Ascending aorta (tissue), 2 donors: ENCODE measurements around the gene RBM20. TPM values are rescaled to one million over a fixed set of nuclear protein-coding genes. Genes with fewer than 3 reads are reported as not detected.

Experiments used
- DNase-seq, 2 donors: peaks; one replicate each; pipeline ENCODE4 v3.0.0-alpha.2; 2019; ENCODE audit warnings: low spot score in 2 of 2
- H3K27ac ChIP-seq, 2 donors: fragments of 200-600 bp; sonication (generic); one replicate each; pipeline ENCODE4 v1.5.1; 2016 to 2017; ENCODE audit warnings: mild to moderate bottlenecking in 1 of 2
- H3K27me3 ChIP-seq: fragments of 200-600 bp; sonication (generic); one replicate; pipeline ENCODE4 v1.5.1; 2017
- H3K36me3 ChIP-seq, 2 donors: fragments of 200-600 bp; sonication (generic); one replicate each; pipeline ENCODE4 v1.5.1; 2016
- H3K4me1 ChIP-seq, 2 donors: fragments of 200-600 bp; sonication (generic); one replicate each; pipeline ENCODE4 v1.5.1; 2016 to 2017; ENCODE audit warnings: mild to moderate bottlenecking in 1 of 2
- H3K4me3 ChIP-seq, 2 donors: fragments of 200-600 bp; sonication (generic); one replicate each; pipeline ENCODE4 v1.5.1; 2016 to 2017; ENCODE audit warnings: mild to moderate bottlenecking in 1 of 2
- H3K9me3 ChIP-seq, 2 donors: fragments of 200-600 bp; sonication (generic); one replicate each; pipeline ENCODE4 v1.5.1; 2016
- intact Hi-C: fragments of 100-400 bp; cut with DNase I; formaldehyde crosslinking; loops from one replicate; pipeline ENCODE4 v1.15.1; 2023
- total RNA-seq: library from RNA; depleted of rRNA; stranded (reverse); fragments of >200 nt; gene quantifications from one replicate; pipeline ENCODE4 v1.1.0, GENCODE V29; 2016
- TF ChIP-seq, protein P1 (sequence below), 3 experiments: fragments of 200-600 bp in 2 of 3; fragments of 450-650 bp in 1 of 3; sonication (generic) in 2 of 3; IDR thresholded peaks; one replicate each; pipeline ENCODE4 v1.5.1; 2016 to 2019; ENCODE audit warnings: antibody characterized with exemption in 3 of 3, mild to moderate bottlenecking in 1 of 3, moderate library complexity in 1 of 3

Gene RBM20
- total RNA-seq, 1 donor from 2014 or later, result 4.8 TPM

DNA sequence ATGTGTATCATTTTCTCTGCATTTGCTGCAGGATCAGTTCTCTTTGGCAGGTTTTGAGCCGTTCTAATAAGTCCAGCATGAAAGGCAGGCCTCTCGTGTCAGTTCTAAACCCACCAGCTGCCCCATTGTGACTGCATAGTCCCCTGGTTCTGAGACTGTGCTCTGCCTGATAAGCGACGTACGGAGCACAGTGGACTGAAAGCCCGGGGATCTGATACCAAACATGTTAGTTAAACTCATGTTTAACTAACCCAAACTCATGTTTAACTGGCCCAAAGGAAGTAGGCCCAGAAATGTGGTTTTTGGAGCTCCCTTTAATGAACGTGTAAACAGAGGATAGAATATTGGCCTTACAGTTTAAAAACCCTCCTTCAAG, 129.5 kb downstream of the RBM20 start:
- Histone ChIP-seq H3K4me1 (no peaks in the 10 kb centered on the region), H3K9me3 (no peaks in the 10 kb centered on the region), H3K27ac (no peak overlapping the region), H3K27me3 (no peaks in the 10 kb centered on the region), H3K36me3 (no peaks in the 10 kb centered on the region), H3K4me3 (no peak overlapping the region)
- TF ChIP-seq, protein P1, sequence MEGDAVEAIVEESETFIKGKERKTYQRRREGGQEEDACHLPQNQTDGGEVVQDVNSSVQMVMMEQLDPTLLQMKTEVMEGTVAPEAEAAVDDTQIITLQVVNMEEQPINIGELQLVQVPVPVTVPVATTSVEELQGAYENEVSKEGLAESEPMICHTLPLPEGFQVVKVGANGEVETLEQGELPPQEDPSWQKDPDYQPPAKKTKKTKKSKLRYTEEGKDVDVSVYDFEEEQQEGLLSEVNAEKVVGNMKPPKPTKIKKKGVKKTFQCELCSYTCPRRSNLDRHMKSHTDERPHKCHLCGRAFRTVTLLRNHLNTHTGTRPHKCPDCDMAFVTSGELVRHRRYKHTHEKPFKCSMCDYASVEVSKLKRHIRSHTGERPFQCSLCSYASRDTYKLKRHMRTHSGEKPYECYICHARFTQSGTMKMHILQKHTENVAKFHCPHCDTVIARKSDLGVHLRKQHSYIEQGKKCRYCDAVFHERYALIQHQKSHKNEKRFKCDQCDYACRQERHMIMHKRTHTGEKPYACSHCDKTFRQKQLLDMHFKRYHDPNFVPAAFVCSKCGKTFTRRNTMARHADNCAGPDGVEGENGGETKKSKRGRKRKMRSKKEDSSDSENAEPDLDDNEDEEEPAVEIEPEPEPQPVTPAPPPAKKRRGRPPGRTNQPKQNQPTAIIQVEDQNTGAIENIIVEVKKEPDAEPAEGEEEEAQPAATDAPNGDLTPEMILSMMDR (IDR thresholded peaks at IDR 0.05), result no peak
- intact Hi-C loops, result no loop called here
- DNase-seq, result no peak

DNA sequence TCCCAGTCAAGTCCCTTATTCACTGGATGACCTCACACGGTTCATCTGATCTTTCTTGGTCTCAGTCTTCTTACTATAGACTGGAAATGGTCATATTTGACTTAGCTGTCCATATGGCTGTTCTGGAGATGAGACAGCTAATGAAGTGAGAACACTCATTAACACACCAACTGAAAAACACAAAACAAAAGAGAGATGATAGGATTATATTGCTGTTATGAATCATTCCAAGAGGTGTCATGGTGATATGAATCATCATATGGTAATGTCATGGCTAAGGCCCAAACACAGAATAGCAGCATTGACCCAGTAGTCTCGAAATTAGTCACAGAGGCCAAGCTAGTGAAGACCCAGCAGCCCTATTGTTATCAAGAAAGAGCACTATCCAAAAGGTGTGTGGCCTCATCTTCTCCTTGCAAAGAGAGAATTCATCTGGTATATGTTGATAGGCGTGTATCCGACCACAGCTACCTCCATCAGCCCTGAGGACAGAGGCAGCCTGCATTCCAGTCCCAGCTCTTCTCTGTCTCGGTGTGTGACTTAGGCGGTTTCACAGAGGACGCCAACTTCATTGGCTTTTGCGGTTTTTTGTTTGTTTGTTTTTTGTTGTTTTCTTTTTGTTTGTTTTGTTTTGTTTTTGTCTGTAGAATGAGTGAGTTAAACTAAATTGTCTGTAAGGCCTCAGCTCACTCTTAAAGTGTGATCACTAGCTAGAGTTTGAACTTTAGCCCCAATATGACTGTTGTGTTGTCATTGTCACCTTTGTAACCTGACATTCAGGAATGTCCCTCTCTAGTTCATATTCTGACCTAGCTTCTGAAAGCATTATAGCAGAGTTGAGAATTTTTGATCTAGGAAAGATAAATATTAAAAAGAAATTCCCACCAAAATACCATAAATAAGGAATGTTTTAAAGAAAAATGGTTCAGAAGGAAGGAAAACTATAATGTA, 130.2 kb downstream of the RBM20 start:
- no peak for DNase-seq
- TF ChIP-seq, protein P1 (IDR thresholded peaks at IDR 0.05), result no peak
- Histone ChIP-seq H3K27me3 (no peaks in the 10 kb centered on the region), H3K4me1 (no peaks in the 10 kb centered on the region), H3K36me3 (no peaks in the 10 kb centered on the region), H3K9me3 (no peaks in the 10 kb centered on the region), H3K27ac (no peak overlapping the region), H3K4me3 (no peak overlapping the region)
- intact Hi-C loops, result no loop called here

DNA sequence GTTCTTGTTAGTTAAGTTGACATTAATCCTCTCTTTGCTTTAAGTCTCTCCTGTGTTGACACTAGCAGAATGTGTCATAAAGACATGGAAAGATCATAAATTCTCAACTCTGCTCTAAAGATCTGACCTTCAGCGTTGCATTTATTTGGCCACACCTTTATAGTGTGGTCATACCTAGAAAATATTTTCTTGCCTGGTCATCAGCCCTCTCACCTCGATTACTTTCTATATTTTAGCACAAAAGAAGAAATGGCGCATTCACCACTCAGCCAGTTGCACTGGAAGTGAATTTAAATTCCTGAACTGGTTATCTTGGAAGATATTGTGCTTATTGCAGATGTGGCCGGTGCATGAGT, 130.9 kb downstream of the RBM20 start:
- intact Hi-C loops, result no loop called here
- H3K4me1 ChIP-seq, result no peaks in the 10 kb centered on the region
- no peak for DNase-seq
- TF ChIP-seq, protein P1 (IDR thresholded peaks at IDR 0.05), result no peak
- no peaks in the 10 kb centered on the region for H3K36me3 ChIP-seq
- no peaks in the 10 kb centered on the region for H3K27me3 ChIP-seq
- H3K4me3 ChIP-seq, result no peak overlapping the region
- H3K27ac ChIP-seq, result no peak overlapping the region
- H3K9me3 ChIP-seq, result no peaks in the 10 kb centered on the region

GRCh38 chr10:110775406-110775805, 131.3 kb downstream of the RBM20 start:
- H3K36me3 ChIP-seq, result no peaks in the 10 kb centered on the region
- no peak for DNase-seq
- H3K4me1 ChIP-seq, result no peaks in the 10 kb centered on the region
- H3K4me3 ChIP-seq, result no peak overlapping the region
- no peaks in the 10 kb centered on the region for H3K9me3 ChIP-seq
- intact Hi-C loops, result no loop called here
- no peaks in the 10 kb centered on the region for H3K27me3 ChIP-seq
- TF ChIP-seq, protein P1 (IDR thresholded peaks at IDR 0.05), result no peak
- no peak overlapping the region for H3K27ac ChIP-seq

GRCh38 chr10:110777017-110777416, 132.9 kb downstream of the RBM20 start:
- intact Hi-C loops, result no loop called here
- TF ChIP-seq, protein P1 (IDR thresholded peaks at IDR 0.05), result no peak
- no peak for DNase-seq
- no peaks in the 10 kb centered on the region for H3K27me3 ChIP-seq
- no peaks in the 10 kb centered on the region for H3K9me3 ChIP-seq
- no peaks in the 10 kb centered on the region for H3K4me1 ChIP-seq
- H3K4me3 ChIP-seq, result no peak overlapping the region
- no peak overlapping the region for H3K27ac ChIP-seq
- H3K36me3 ChIP-seq, result no peaks in the 10 kb centered on the region
